DMS53 treated with DMSO at 0.1 percent for 48 hours (cell line): ENCODE data around the gene ANKRD6.
A peak's percentile ranks its signal among the peaks of the same experiment; 100 is the strongest.

Source experiments
- DNase-seq: peaks from one replicate; lab custom pipeline; 2025; ENCODE audit not compliant: unreplicated experiment; lab: John Stamatoyannopoulos, UW

The ANKRD6 gene

GRCh38 chr6:89506716-89507617 is 74.0 kb downstream of the ANKRD6 start:
- no peak for DNase-seq

- no peak for DNase-seq
These were observed 76.0 kb downstream of the ANKRD6 start for GRCh38 chr6:89508755-89509563.

DNA sequence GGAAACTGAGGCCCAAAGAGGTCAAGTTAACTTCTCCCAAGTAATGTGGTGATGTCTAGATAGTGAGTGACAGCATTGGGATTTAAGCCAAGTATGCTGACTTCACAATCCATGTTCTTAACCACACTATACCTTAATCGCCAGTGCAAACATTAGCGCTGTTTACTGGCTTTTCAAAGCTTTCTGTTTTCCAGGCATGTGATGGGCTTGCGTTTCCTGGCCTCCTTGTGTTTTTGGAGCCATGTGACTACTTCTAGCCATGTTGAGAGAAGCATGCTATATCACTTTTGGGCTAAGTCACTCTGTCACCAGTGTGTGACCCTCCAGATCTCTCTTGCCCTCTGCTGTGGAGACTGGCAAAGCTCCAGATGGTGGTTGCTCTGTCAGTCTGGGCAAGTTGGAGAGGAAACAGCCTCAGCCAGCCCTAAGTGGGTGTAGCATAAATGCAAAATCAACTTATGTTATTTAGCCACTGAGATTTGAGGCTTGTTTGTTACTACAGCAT is 76.9 kb downstream of the ANKRD6 start:
- peak; percentile 30 for DNase-seq

DNA sequence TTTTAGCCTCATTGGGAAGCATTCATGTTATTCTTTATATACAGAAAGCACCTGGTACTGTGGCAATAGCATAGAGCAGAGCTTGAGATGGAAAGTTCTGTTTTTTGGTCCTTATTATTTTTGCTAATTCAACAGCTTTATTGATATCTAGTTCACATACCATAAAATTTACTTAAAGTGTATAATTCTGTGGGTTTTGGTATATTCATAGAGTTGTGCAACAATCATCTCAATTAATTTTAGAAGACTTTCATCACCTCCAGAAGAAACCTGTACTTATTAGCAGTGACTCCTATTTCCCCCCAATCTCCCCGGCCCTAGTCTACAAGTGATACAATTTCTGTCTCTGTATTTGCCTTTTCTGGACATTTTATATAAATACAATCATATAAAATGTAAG is 77.4 kb downstream of the ANKRD6 start:
- DNase-seq = no peak

DNA sequence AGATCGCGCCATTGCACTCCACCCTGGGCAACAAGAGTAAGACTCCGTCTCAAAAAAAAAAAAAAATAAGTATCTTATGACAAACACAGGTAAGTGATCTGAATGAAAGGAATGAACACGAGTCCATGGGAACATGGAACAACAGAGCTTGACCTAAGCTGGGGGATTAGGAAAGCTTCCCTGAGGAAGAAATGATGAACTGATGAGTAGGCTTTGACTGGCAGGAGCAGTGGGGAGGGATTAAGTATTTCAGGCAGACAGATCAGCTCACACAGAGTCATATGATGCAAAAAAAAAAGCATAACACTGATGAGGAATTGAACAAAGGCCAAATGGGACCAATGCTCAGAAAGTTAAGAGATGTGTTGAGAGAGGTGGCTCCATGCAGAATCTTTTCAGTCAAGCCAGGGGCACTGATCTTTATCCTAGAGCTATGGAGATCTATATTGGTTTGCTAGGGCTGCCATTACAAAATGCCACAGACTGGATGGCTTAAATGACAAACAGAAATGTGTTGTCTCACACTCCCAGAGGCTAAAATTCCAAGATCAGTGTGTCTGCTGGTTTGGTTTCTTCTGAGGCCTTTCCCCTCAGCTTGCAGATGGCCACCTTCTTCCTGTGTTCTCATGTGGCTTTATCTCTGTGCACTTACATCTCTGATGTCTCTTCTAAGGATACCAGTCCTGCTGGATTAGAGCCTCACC is 85.6 kb downstream of the ANKRD6 start:
- no peak for DNase-seq

DNA sequence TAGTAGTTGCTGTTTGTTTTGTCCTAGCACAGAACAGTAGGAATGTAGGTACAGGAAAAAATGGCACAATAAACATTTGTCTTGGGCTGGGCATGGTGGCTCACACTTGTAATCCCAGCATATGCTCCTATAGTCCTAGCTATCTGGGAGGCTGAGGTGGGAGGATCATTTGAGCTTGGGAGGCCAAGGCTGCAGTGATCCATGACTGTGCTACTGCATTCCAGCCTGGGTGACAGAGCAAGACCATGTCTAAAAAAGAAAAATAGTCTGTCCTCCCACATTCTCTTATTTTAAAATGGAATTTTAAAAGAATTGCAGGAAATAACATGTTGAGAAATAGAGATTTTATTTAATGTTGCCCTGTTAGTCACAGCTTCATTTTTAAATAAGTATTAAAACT is 87.8 kb downstream of the ANKRD6 start:
- no peak for DNase-seq

- no peak for DNase-seq
These were observed 89.8 kb downstream of the ANKRD6 start for GRCh38 chr6:89522778-89523177.

GRCh38 chr6:89525786-89526562 is 93.0 kb downstream of the ANKRD6 start:
- no peak for DNase-seq

- no peak for DNase-seq
These were observed 93.6 kb downstream of the ANKRD6 start for GRCh38 chr6:89526563-89526869.

DNA sequence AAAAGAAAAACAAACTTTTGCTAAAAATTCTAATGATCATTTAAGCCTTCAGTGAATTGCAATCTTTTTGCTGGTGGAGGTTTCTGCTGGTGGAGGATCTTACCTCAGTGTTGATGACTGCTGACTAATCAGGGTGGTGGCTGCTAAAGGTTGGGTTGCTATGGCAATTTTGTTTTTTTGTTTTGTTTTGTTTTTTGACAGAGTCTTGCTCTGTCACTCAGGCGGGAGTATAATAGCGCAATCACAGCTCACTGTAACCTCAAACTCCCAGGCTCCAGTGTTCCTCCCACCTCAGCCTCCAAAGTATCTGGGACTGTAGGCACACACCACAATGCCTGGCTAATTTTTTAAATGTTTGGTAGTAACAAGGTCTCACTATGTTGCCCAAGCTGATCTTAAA is 94.7 kb downstream of the ANKRD6 start:
- DNase-seq = no peak

DNA sequence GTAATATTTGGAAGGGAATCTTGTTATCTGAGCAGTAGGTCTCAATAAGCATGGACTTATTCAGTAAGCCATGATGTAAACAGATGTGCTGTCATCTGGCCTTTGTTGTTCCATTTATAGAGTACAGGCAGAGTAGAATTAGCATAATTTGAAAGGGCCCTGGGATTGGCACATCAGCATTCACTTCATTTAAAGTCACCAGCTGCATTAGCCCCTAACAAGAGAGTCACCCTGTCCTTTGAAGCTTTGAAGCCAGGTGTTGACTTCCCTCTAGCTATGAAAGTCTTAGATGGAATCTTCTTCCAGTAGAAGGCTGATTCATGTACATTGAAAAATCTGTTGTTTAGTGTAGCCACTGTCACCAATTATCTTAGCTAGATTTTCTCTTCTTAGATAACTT is 95.9 kb downstream of the ANKRD6 start:
- no peak for DNase-seq

DNA sequence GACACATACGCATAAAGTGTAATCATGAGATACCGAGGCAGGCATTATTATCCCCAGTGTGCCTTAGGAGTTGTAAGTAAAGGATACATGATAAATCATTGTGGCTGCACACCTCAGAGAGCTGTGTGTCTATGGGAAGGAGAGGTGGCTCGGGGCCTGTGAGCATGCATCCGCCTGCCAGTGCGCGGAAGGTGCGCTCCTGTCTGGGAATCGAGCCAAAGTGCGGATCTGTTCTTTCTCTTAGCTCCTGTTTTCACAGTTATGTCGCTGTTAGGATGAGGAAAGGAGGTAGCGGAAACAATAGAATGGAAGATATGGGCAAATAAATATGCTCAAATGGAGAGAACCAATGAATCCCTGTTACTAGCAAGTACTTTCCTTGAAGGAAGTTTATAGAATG is 98.0 kb downstream of the ANKRD6 start:
- DNase-seq = no peak

- no peak for DNase-seq
These were observed 103.3 kb downstream of the ANKRD6 start for GRCh38 chr6:89536231-89536630.

DNA sequence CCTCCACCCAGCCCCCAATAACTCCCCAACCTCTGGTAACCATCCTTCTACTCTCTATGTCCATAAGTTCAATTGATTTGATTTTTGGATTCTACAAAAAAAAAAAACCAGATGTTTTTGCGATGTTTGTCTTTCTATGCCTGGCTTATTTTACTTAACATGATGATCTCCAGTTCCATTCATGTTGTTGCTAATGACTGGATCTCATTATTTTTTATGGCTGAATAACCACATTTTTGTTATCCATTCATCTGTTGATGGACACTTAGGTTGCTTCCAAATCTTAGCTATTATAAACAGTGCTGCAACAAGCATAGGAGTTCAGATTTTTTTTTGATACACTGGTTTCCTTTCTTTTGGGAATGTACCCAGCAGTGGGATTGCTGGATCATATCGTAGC is 106.8 kb downstream of the ANKRD6 start:
- DNase-seq = no peak

DNA sequence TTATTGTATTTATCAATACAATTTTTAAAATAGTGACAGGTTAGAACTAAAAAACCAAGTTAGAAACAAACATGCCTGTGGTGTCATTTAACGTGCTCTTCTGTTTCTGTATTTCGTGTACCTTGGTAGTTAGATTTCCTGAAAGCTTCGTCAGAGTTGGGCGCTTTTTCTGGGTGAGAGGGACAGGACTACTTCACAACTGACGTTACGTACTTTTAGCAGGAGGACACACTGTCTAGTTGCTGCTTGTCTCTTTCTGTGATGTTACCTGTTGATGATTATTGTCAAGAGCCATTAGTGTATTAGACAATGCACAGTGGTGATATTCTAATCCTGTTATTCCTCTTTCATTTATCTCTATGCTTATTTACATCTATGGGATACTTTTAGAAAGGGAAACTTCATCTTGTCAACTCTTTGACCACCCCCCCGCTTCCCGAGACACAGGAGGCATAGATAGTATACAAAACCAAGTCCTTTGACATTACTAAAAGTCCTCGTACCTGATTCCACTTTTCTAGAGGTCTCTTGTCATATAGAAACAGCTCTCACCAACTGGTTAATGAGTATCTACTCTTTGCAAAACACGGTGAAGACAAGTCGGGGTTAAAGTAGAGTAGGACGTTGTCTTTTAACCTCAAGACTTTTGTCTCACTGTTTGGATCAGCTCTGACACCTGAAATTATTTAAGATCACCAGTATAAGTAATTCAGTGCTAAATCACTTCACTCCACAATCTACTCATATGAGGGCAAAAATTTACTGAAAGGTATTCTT is 109.3 kb downstream of the ANKRD6 start:
- no peak for DNase-seq

GRCh38 chr6:89542866-89543265 is 109.9 kb downstream of the ANKRD6 start:
- DNase-seq = no peak

DNA sequence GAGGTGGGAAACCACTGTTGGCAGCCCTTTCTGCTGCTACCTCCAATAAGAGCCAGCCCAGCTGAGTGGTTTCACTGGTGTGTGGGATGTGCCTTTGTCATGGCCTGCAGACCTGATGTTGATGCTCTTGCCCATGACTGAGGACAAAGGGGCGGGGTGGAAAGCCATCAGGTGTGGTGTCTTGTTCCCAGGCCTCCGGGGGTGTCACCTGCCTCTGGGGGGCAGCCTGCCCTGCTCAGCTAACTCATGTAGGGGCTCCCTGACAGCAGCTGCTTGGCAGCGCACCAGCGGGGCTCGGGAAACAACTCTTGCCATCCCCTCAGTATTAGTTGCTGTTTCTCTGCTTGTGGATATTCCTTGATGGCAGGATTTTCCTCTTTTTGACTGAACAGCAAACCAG is 114.3 kb downstream of the ANKRD6 start:
- DNase-seq = no peak

DNA sequence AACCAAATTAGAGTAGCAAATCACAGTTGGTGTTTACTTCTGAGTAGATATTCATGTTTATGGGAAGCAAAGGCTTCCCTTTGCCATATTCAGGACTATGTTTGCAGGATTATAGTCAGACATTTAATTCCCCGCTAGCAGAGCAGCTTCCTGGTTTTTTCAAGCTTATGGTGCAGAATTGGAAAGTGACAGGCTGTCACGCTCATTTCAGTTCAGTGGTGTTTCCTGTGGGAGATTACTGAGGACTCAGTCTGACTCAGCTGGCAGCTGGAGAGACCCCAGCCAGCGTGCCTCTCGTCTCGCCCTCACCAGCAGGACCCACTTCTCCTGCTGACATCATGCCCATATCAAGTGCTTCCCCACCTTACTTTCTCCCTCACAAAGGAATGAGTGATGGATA is 120.5 kb downstream of the ANKRD6 start:
- DNase-seq = no peak

DNA sequence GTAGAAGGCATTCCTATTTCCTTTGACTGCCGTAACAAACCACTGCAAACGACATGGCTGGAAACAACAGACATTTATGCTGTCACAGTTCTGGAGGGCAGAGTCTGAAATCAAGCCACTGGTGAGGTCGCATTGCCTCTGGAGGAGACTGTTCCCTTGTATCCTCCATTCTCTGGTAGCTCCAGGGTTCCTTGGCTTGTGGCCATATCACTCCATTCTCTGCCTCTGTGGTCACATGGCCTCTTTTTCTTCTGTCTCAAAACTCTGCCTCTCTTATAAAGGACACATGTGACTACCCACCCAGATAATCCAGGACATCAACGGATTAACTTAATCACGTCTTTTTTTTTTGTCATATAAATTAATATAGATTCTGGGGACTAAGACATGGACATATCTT is 121.2 kb downstream of the ANKRD6 start:
- DNase-seq = no peak

DNA sequence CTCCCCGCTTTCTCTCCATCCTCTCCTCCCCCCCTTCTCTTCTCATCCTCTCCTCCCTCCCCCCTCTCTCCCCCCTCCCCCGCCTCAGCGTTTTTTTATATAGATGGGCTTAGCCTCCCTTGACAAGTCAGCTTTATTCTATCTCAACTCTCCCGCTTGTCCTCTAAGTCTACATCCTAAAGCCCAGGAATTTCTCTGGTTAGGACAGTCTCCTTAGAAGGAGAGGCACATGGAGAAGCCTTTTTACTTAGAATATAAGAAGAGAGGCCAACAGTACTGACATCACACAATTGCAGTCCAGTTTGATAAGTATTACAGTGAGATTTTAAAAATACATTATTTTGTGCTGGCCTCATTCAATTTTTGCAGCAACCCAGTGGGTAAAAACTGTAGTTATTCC is 122.1 kb downstream of the ANKRD6 start:
- DNase-seq = no peak
